Measurements from ENCODE around the gene TOM1L2. TPM values are rescaled to one million over a fixed set of nuclear protein-coding genes. Genes with fewer than 3 reads are reported as not detected.

TOM1L2 gene
- total RNA-seq, 1 donor from 2014 or later, result 16.3 TPM

- no peak for DNase-seq (ENCODE audit: low read depth)
- no peak for TF ChIP-seq CTCF (IDR thresholded peaks at IDR 0.05; ENCODE audit: insufficient read depth, low read length, poor library complexity, severe bottlenecking)
- no peak overlapping the region for H3K4me3 ChIP-seq (ENCODE audit: low read depth, low read length)
- H3K36me3 ChIP-seq (ENCODE audit: control insufficient read depth, insufficient read depth, low read length), result peaks cover 5% of the 10 kb centered on the region
- no peaks in the 10 kb centered on the region for H3K27me3 ChIP-seq (ENCODE audit: control insufficient read depth, insufficient read depth, low read length)
These were observed 158.5 kb downstream of the TOM1L2 start for GRCh38 chr17:17813725-17814095.

GRCh38 chr17:17813055-17813724, 159.0 kb downstream of the TOM1L2 start:
- no peak overlapping the region for H3K4me3 ChIP-seq (ENCODE audit: low read depth, low read length)
- no peaks in the 10 kb centered on the region for H3K27me3 ChIP-seq (ENCODE audit: control insufficient read depth, insufficient read depth, low read length)
- DNase-seq (ENCODE audit: low read depth), result no peak
- no peak for TF ChIP-seq CTCF (IDR thresholded peaks at IDR 0.05; ENCODE audit: insufficient read depth, low read length, poor library complexity, severe bottlenecking)
- H3K36me3 ChIP-seq (ENCODE audit: control insufficient read depth, insufficient read depth, low read length), result peaks cover 6% of the 10 kb centered on the region

- peak; percentile 97 for TF ChIP-seq CTCF (IDR thresholded peaks at IDR 0.05; ENCODE audit: insufficient read depth, low read length, poor library complexity, severe bottlenecking)
- DNase-seq (ENCODE audit: low read depth), result no peak
- Histone ChIP-seq H3K4me3 (ENCODE audit: low read depth, low read length) (no peak overlapping the region), H3K27me3 (ENCODE audit: control insufficient read depth, insufficient read depth, low read length) (no peaks in the 10 kb centered on the region), H3K36me3 (ENCODE audit: control insufficient read depth, insufficient read depth, low read length) (peaks cover 6% of the 10 kb centered on the region)
These were observed 159.8 kb downstream of the TOM1L2 start for GRCh38 chr17:17812211-17813054.

- Histone ChIP-seq H3K4me3 (ENCODE audit: low read depth, low read length) (no peak overlapping the region), H3K27me3 (ENCODE audit: control insufficient read depth, insufficient read depth, low read length) (no peaks in the 10 kb centered on the region), H3K36me3 (ENCODE audit: control insufficient read depth, insufficient read depth, low read length) (peaks cover 8% of the 10 kb centered on the region)
- DNase-seq (ENCODE audit: low read depth), result no peak
- TF ChIP-seq CTCF (IDR thresholded peaks at IDR 0.05; ENCODE audit: insufficient read depth, low read length, poor library complexity, severe bottlenecking), result no peak
These were observed 160.6 kb downstream of the TOM1L2 start for GRCh38 chr17:17811381-17812210.

GRCh38 chr17:17810895-17811248, 161.3 kb downstream of the TOM1L2 start:
- TF ChIP-seq CTCF (IDR thresholded peaks at IDR 0.05; ENCODE audit: insufficient read depth, low read length, poor library complexity, severe bottlenecking), result no peak
- Histone ChIP-seq H3K36me3 (ENCODE audit: control insufficient read depth, insufficient read depth, low read length) (peaks cover 8% of the 10 kb centered on the region), H3K27me3 (ENCODE audit: control insufficient read depth, insufficient read depth, low read length) (no peaks in the 10 kb centered on the region), H3K4me3 (ENCODE audit: low read depth, low read length) (no peak overlapping the region)
- DNase-seq (ENCODE audit: low read depth), result no peak

All from kidney epithelial cell (primary cell).